Thyroid gland (tissue), 4 donors: ENCODE results near the gene ZNF248. TPM values are rescaled to one million over a fixed set of nuclear protein-coding genes. Genes with fewer than 3 reads are reported as not detected.

ENCODE experiments used
- DNase-seq, 2 donors: peaks; one replicate each; pipeline ENCODE4 v3.0.0-alpha.2; 2019
- H3K27ac ChIP-seq, 3 donors: fragments of 200-600 bp; sonication (generic); 1 replicate in 2 of 3; 2 replicates in 1 of 3; pipeline ENCODE4 v1.5.1; 2016 to 2019; ENCODE audit warnings: mild to moderate bottlenecking in 1 of 3, moderate library complexity in 1 of 3
- H3K27me3 ChIP-seq: fragments of 200-600 bp; sonication (generic); one replicate; pipeline ENCODE4 v1.5.1; 2019
- H3K36me3 ChIP-seq, 2 donors: fragments of 200-600 bp; sonication (generic); one replicate each; pipeline ENCODE4 v1.5.1; 2016 to 2019
- H3K4me1 ChIP-seq, 2 donors: fragments of 200-600 bp; sonication (generic); one replicate each; pipeline ENCODE4 v1.5.1; 2017 to 2019
- H3K4me3 ChIP-seq, 3 donors: fragments of 200-600 bp; sonication (generic); replicated peaks in 1 of 3; 1 replicate in 2 of 3; 2 replicates in 1 of 3; pipeline ENCODE4 v1.5.1; 2016; ENCODE audit warnings: mild to moderate bottlenecking in 1 of 3
- H3K9me3 ChIP-seq: fragments of 200-600 bp; sonication (generic); one replicate; pipeline ENCODE4 v1.5.1; 2017
- POLR2A ChIP-seq, 2 donors: fragments of 450-650 bp; IDR thresholded peaks; one replicate each; pipeline ENCODE4 v1.6.1; 2017; ENCODE audit warnings: antibody characterized with exemption in 2 of 2, mild to moderate bottlenecking in 2 of 2, moderate library complexity in 1 of 2
- WGBS, 2 donors: methylation state at CpG; one replicate each; pipeline ENCODE4 v1.1.5; 2017; 5-methylcytosine and 5-hydroxymethylcytosine counted together
- intact Hi-C: fragments of 100-400 bp; cut with DNase I; formaldehyde crosslinking; loops from one replicate; pipeline ENCODE4 v1.15.1; 2023
- total RNA-seq, 4 donors: library from RNA; depleted of rRNA; stranded (reverse); fragments of >200 nt; gene quantifications; one replicate each; pipeline ENCODE4 v1.2.3, GENCODE V29; 2016
- TF ChIP-seq, protein P1 (sequence below), 6 experiments: fragments of 200-600 bp in 3 of 6; fragments of 450-650 bp in 3 of 6; sonication (generic) in 3 of 6; IDR thresholded peaks; one replicate each; pipeline ENCODE4 v1.5.1; 2016 to 2019; ENCODE audit warnings: antibody characterized with exemption in 6 of 6, mild to moderate bottlenecking in 2 of 6, inconsistent platforms in 1 of 6, moderate library complexity in 1 of 6

The ZNF248 gene
- total RNA-seq, 4 donors from 2014 or later = 27.5 to 43.1 (median 29.5) TPM

DNA sequence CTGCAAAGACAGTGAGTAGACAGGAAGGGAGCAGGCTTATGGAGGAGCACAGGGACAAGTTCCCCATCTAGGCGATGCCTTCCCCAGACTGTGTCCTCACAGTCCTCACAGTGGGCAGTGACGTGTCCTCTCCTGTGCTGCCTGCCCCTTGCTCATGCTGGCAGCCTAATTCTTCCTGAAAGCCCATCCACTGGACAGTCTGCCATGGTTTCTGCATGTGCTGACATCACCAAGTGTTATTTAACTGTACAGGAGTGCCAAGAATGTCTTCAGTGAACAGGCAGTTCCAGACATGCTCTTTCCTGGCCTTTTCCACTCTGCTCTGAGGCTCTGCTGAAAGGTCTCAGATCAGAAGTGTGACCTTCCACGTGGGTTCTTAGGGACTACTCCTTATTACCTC, 54.1 kb downstream of the ZNF248 start:
- Histone ChIP-seq H3K9me3 (no peaks in the 10 kb centered on the region), H3K4me1 (no peaks in the 10 kb centered on the region), H3K4me3 (no peak overlapping the region), H3K27me3 (no peaks in the 10 kb centered on the region), H3K36me3 (no peaks in the 10 kb centered on the region), H3K27ac (no peak overlapping the region)
- intact Hi-C loops = no loop called here
- no peak for DNase-seq
- 64 to 68% methylated on average over 3 of the region's 3 CpGs for WGBS, 2 donors
- TF ChIP-seq, protein P1, sequence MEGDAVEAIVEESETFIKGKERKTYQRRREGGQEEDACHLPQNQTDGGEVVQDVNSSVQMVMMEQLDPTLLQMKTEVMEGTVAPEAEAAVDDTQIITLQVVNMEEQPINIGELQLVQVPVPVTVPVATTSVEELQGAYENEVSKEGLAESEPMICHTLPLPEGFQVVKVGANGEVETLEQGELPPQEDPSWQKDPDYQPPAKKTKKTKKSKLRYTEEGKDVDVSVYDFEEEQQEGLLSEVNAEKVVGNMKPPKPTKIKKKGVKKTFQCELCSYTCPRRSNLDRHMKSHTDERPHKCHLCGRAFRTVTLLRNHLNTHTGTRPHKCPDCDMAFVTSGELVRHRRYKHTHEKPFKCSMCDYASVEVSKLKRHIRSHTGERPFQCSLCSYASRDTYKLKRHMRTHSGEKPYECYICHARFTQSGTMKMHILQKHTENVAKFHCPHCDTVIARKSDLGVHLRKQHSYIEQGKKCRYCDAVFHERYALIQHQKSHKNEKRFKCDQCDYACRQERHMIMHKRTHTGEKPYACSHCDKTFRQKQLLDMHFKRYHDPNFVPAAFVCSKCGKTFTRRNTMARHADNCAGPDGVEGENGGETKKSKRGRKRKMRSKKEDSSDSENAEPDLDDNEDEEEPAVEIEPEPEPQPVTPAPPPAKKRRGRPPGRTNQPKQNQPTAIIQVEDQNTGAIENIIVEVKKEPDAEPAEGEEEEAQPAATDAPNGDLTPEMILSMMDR (IDR thresholded peaks at IDR 0.05) = no peak
- TF ChIP-seq POLR2A (IDR thresholded peaks at IDR 0.05) = no peak

DNA sequence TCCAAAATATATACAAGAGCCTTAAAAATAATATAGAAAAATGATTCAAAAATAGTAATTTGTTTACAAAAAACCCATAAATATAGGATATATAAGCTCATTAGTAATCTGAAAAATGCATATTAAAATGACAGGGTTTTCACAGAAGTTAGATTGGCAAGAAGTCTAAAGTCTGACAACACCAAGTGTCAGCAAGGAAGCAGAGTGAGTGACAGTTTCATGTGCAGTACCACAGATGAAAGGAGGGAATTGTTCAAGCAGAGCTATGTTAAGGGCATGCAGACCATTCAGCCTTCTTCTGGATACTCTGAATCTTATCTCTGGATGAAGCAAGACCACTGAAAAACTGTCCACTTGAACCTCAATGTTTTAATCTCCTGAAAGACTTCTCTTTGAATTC, 55.9 kb downstream of the ZNF248 start:
- TF ChIP-seq, protein P1 (IDR thresholded peaks at IDR 0.05) = no peak
- TF ChIP-seq POLR2A (IDR thresholded peaks at IDR 0.05) = no peak
- H3K27me3 ChIP-seq = no peaks in the 10 kb centered on the region
- intact Hi-C loops = no loop called here
- H3K4me3 ChIP-seq = no peak overlapping the region
- H3K27ac ChIP-seq = no peak overlapping the region
- no peak for DNase-seq
- H3K4me1 ChIP-seq = no peaks in the 10 kb centered on the region
- H3K36me3 ChIP-seq = no peaks in the 10 kb centered on the region
- no peaks in the 10 kb centered on the region for H3K9me3 ChIP-seq

DNA sequence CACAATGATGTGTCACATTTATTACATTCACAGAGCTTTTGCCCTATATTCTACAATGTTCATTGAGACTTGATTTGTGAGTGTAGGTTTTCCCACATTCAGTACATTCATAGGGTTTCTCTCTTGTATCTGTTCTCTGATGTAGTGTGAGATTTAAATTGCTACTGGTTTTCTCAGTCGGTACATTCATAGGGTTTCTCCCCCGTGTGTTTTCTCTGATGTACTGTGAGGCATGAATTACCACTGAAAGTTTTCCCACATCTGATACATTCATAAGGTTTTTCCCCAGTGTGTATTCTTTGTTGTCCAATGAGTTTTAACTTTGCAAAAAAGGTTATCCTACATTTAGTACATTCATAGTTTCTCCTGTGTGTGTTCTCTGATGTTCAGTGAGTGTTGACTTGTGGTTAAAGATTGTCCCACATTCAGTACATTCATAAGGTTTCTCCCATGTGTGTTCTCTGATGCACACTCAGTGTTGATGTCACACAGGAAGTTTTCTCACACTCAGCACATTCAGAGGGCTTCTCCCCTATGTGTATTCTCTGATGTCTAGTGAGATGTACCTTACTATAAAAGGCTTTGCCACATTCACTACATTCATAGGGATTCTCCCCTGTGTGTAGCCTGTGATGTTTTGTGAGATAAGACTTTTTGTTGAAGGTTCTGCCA, 63.0 kb downstream of the ZNF248 start:
- no peak overlapping the region for H3K27ac ChIP-seq
- no peaks in the 10 kb centered on the region for H3K36me3 ChIP-seq
- H3K4me3 ChIP-seq = peak overlapping the region in 1 of 3 donors; percentile 4
- no peaks in the 10 kb centered on the region for H3K27me3 ChIP-seq
- DNase-seq = no peak
- 81 to 82% methylated on average over 2 of the region's 2 CpGs for WGBS, 2 donors
- H3K4me1 ChIP-seq = no peaks in the 10 kb centered on the region
- no peaks in the 10 kb centered on the region for H3K9me3 ChIP-seq
- intact Hi-C loops = no loop called here
- TF ChIP-seq, protein P1 (IDR thresholded peaks at IDR 0.05) = no peak
- no peak for TF ChIP-seq POLR2A (IDR thresholded peaks at IDR 0.05)

DNA sequence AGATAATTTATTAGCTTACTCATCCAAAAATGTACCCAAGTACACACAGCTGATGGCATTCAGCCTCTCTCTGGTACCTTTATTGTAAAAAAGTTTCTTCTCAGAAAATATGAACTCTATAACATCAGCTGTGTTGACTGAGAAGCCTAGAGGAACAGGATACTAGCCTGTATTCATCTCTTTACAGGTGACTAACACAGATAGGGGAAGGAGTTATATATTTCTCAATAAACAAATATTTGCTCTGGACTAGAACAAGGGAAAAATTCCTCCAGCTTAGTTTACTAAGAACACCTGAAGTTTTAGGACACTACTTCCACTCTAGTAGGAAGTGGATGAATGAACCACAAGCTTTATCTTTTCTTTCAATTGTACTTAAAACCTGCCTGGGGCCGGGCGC, 67.8 kb downstream of the ZNF248 start:
- DNase-seq = no peak
- no peaks in the 10 kb centered on the region for H3K36me3 ChIP-seq
- intact Hi-C loops = no loop called here
- no peaks in the 10 kb centered on the region for H3K9me3 ChIP-seq
- TF ChIP-seq POLR2A (IDR thresholded peaks at IDR 0.05) = no peak
- TF ChIP-seq, protein P1 (IDR thresholded peaks at IDR 0.05) = no peak
- H3K4me3 ChIP-seq = no peak overlapping the region
- H3K27me3 ChIP-seq = no peaks in the 10 kb centered on the region
- WGBS, 2 donors = 75 to 90% methylated on average over 2 of the region's 2 CpGs
- no peaks in the 10 kb centered on the region for H3K4me1 ChIP-seq
- no peak overlapping the region for H3K27ac ChIP-seq

DNA sequence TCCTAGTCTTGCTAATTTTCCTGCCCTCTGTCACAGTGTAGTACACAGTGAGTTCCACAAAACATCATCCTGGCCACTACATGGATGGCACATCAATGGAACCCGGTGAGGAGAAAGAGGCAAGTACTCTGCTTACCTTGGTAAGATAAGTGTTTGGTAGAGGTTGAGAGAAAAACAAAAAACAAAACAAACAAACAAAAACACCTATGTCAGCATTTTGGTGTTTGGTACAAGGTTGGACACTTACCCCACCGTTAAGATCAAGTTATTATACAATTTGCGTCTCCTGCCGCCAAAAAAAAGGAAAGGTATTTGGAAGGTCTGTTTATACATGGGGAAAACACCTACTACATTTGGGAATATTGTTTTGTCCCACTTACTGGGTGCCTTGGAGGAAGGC, 72.7 kb downstream of the ZNF248 start:
- Histone ChIP-seq H3K4me3 (no peak overlapping the region), H3K9me3 (no peaks in the 10 kb centered on the region), H3K36me3 (no peaks in the 10 kb centered on the region), H3K27ac (no peak overlapping the region), H3K4me1 (no peaks in the 10 kb centered on the region), H3K27me3 (no peaks in the 10 kb centered on the region)
- 82 to 87% methylated on average over 4 of the region's 4 CpGs for WGBS, 2 donors
- intact Hi-C loops = no loop called here
- DNase-seq = no peak
- TF ChIP-seq POLR2A (IDR thresholded peaks at IDR 0.05) = no peak
- TF ChIP-seq, protein P1 (IDR thresholded peaks at IDR 0.05) = no peak
